HPDE6-E6E7 (cell line): ENCODE measurements around the gene KPNB1.

Source experiments
- DNase-seq: peaks from one replicate; pipeline ENCODE4 v3.0.0; 2011; ENCODE audit warnings: missing footprints; ENCODE audit errors: extremely low spot score

The KPNB1 gene

GRCh38 chr17:47728214-47728877 is 78.6 kb downstream of the KPNB1 start:
- no peak for DNase-seq

GRCh38 chr17:47729476-47729875 is 79.8 kb downstream of the KPNB1 start:
- no peak for DNase-seq

GRCh38 chr17:47730681-47731080 is 81.0 kb downstream of the KPNB1 start:
- no peak for DNase-seq

- no peak for DNase-seq
Observed at GRCh38 chr17:47731396-47731795, 81.7 kb downstream of the KPNB1 start.

GRCh38 chr17:47732399-47733046 is 82.8 kb downstream of the KPNB1 start:
- DNase-seq, result no peak

GRCh38 chr17:47733047-47733673 is 83.4 kb downstream of the KPNB1 start, which contains the start of gene TBX21:
TSS of gene TBX21 (plus strand) at chr17:47733236. CDS start at chr17:47733455, 219 bp downstream.
- DNase-seq, result no peak

GRCh38 chr17:47733674-47734410 is 84.1 kb downstream of the KPNB1 start:
- no peak for DNase-seq

- no peak for DNase-seq
Observed at GRCh38 chr17:47735139-47735464, 85.4 kb downstream of the KPNB1 start.
